Lower leg skin (tissue), 4 donors: Measurements from ENCODE around the gene KCNA2. TPM values are rescaled to one million over a fixed set of nuclear protein-coding genes. Genes with fewer than 3 reads are reported as not detected.

ENCODE experiments used
- DNase-seq, 2 donors: peaks; one replicate each; pipeline ENCODE4 v3.0.0-alpha.2; 2019; ENCODE audit warnings: low spot score in 2 of 2
- H3K4me3 ChIP-seq: fragments of 200-600 bp; sonication (generic); 2 replicates; pipeline ENCODE4 v1.5.1; 2017; ENCODE audit warnings: mild to moderate bottlenecking, low read depth; ENCODE audit not compliant: poor library complexity, severe bottlenecking
- CTCF ChIP-seq, 3 donors: fragments of 450-650 bp; IDR thresholded peaks; one replicate each; pipeline ENCODE4 v1.5.1; 2016; ENCODE audit warnings: antibody characterized with exemption in 3 of 3, mild to moderate bottlenecking in 3 of 3, moderate library complexity in 2 of 3
- POLR2A ChIP-seq, 2 donors: fragments of 450-650 bp; IDR thresholded peaks; one replicate each; pipeline ENCODE4 v1.6.1; 2016 to 2017; ENCODE audit warnings: antibody characterized with exemption in 2 of 2, mild to moderate bottlenecking in 1 of 2, moderate library complexity in 1 of 2
- WGBS, 2 donors: methylation state at CpG; one replicate each; pipeline ENCODE4 v1.1.5; 2018; 5-methylcytosine and 5-hydroxymethylcytosine counted together
- intact Hi-C: fragments of 100-400 bp; cut with DNase I; formaldehyde crosslinking; loops from one replicate; pipeline ENCODE4 v1.15.0; 2023; ENCODE audit warnings: low total_unique reads
- total RNA-seq, 4 donors: library from RNA; depleted of rRNA; stranded (reverse); fragments of >200 nt; gene quantifications; one replicate each; pipeline ENCODE4 v1.1.0, GENCODE V29; 2016

Gene KCNA2
- total RNA-seq, result under 1 TPM in 2 of 4 donors, not detected in 2; 0.65 to 0.88 TPM

GRCh38 chr1:110605901-110606656 is at the start of gene KCNA2:
TSS of gene KCNA2 (minus strand) at chr1:110606358. CDS start at chr1:110604782, 1,576 bp downstream.
- intact Hi-C loops, result no loop called here
- WGBS, 2 donors, result 2 to 4% methylated on average over 22 to 33 of the region's 41 CpGs
- TF ChIP-seq CTCF (IDR thresholded peaks at IDR 0.05) (no peak), POLR2A (IDR thresholded peaks at IDR 0.05) (no peak)
- peak in 1 of 2 donors; percentile 86 for DNase-seq
- peak within 1 kb of the TSS; percentile 27 for H3K4me3 ChIP-seq

- WGBS, 2 donors, result 59 to 62% methylated on average over 2 of the region's 2 CpGs
- no peak overlapping the region for H3K4me3 ChIP-seq
- no peak for TF ChIP-seq CTCF (IDR thresholded peaks at IDR 0.05)
- TF ChIP-seq POLR2A (IDR thresholded peaks at IDR 0.05), result no peak
- intact Hi-C loops, result no loop called here
- no peak for DNase-seq
These were observed 44.5 kb upstream of the KCNA2 start for GRCh38 chr1:110650609-110651008.

- intact Hi-C loops, result no loop called here
- no peak for DNase-seq
- no peak overlapping the region for H3K4me3 ChIP-seq
- 54 to 66% methylated on average over 2 of the region's 2 CpGs for WGBS, 2 donors
- TF ChIP-seq POLR2A (IDR thresholded peaks at IDR 0.05) (no peak), CTCF (IDR thresholded peaks at IDR 0.05) (no peak)
These were observed 42.3 kb upstream of the KCNA2 start for GRCh38 chr1:110648417-110648816.

GRCh38 chr1:110647254-110647891 is 41.2 kb upstream of the KCNA2 start:
- 32 to 40% methylated on average over 5 of the region's 5 CpGs for WGBS, 2 donors
- no peak for DNase-seq
- intact Hi-C loops, result no loop called here
- no peak overlapping the region for H3K4me3 ChIP-seq
- TF ChIP-seq POLR2A (IDR thresholded peaks at IDR 0.05) (no peak), CTCF (IDR thresholded peaks at IDR 0.05) (no peak)

GRCh38 chr1:110645821-110646735 is 39.9 kb upstream of the KCNA2 start:
- 27 to 31% methylated on average over 4 of the region's 4 CpGs for WGBS, 2 donors
- no peak for TF ChIP-seq POLR2A (IDR thresholded peaks at IDR 0.05)
- TF ChIP-seq CTCF (IDR thresholded peaks at IDR 0.05), result no peak
- H3K4me3 ChIP-seq, result no peak overlapping the region
- intact Hi-C loops, result no loop called here
- no peak for DNase-seq
